H1 (cell line): ENCODE data around the gene TIMELESS. TPM values are rescaled to one million over a fixed set of nuclear protein-coding genes. Genes with fewer than 3 reads are reported as not detected.

Experiments
- ATF3 ChIP-seq: IDR thresholded peaks from 2 replicates; pipeline ENCODE4 v1.6.1; 2011; ENCODE audit warnings: low read depth, mild to moderate bottlenecking, low read length; ENCODE audit not compliant: insufficient read depth
- BACH1 ChIP-seq: IDR thresholded peaks from 2 replicates; pipeline ENCODE4 v1.6.1; 2012; ENCODE audit warnings: low read length, improper control_type of control experiment
- BRCA1 ChIP-seq: IDR thresholded peaks from 2 replicates; pipeline ENCODE4 v1.6.1; 2012; ENCODE audit warnings: low read depth, low read length, improper control_type of control experiment
- EP300 ChIP-seq, 2 experiments: IDR thresholded peaks; 1 replicate in 1 of 2; 2 replicates in 1 of 2; pipeline ENCODE4 v1.6.1; 2011 to 2012; ENCODE audit warnings: low read depth in 2 of 2, low read length in 2 of 2, mild to moderate bottlenecking in 2 of 2, borderline replicate concordance in 1 of 2, inconsistent platforms in 1 of 2, moderate library complexity in 1 of 2
- SP4 ChIP-seq: IDR thresholded peaks from 2 replicates; pipeline ENCODE4 v1.6.1; 2012; ENCODE audit warnings: low read length, inconsistent platforms
- TAF7 ChIP-seq: optimal IDR thresholded peaks from 2 replicates; pipeline ENCODE3; 2011; ENCODE audit warnings: low read depth, mild to moderate bottlenecking, inconsistent platforms, low read length, moderate library complexity, borderline replicate concordance
- ZNF274 ChIP-seq: IDR thresholded peaks from 2 replicates; pipeline ENCODE4 v1.7.0; 2012; ENCODE audit warnings: low read length, borderline replicate concordance; ENCODE audit errors: extremely low read depth
- polyA plus RNA-seq, 7 experiments: library from polyadenylated mRNA; depleted of rRNA in 3 of 7; stranded (reverse) in 5 of 7; unstranded in 2 of 7; fragments of >200 nt in 5 of 7; fragments of 200-250 nt in 2 of 7; gene quantifications; 1 replicate in 5 of 7; 2 replicates in 1 of 7; 4 replicates in 1 of 7; pipeline versions ENCODE4 v1.2.1 to v1.2.3, GENCODE V29; 2011 to 2013; ENCODE audit warnings: missing spikeins in 2 of 7, mixed read lengths in 2 of 7
- total RNA-seq: library from RNA; stranded (reverse); fragmentation: NEBNext Ultra II Directional; extraction: Animal tissue kit (Norgen Biotek cat#: 25700); gene quantifications from 2 replicates; pipeline ENCODE4 v1.2.1, GENCODE V29; 2021

Gene TIMELESS
- total and polyA plus RNA-seq, 2 of the 8 experiments (the other 6 are each of a cell fraction or from before 2014, with no cell fraction given) = 17.1 to 86.7 TPM

DNA sequence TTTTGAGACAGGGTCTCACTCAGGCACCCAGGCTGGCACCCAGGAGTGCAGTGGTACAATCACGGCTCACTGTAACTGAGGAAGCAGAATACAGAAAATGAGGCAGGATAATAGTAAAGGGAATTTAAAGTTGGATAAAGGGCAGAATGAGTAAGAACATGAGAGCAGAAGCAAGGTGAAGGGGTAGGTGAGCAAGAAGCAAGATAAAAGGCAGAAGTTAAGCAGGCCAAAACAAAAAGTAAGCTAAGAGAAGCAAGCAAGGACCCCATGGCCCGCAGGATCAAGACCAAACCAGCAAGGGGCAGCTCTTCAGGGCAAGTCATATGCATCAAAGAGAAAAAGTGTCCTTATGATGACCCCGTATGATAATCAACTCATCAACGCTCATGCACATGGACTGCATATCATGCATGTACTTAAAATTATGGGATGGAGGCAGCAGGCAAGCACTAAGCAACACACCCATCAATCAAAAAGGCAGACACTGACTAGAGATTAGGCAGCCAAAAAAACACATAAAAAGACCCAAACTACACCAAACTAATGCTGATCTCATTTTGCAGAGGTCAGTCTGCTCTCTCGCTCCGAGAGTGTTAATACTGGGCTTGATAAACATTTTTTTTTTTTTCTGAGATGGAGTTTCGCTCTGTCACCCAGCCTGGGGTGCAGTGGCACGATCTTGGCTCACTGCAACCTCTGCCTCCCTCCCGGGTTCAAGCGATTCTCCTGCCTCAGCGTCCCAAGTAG lies 11.6 kb downstream of the TIMELESS start (continued):
- TF ChIP-seq ATF3 (no peak), ZNF274 (no peak), BACH1 (no peak), TAF7 (no peak), EP300 (IDR thresholded peaks at IDR 0.05; ENCODE audit: borderline replicate concordance in 1 of 2, low read depth in 2 of 2, low read length in 2 of 2) (no peak), BRCA1 (no peak), SP4 (no peak)
